Panc1 (cell line): ENCODE data around the gene CNKSR3. TPM values are rescaled to one million over a fixed set of nuclear protein-coding genes. Genes with fewer than 3 reads are reported as not detected.

Experiments
- ATAC-seq: fragments of 200-7000 bp; cut with Tn5 transposase; 2 replicates; pipeline ENCODE4 v1.9.1; 2020; ENCODE audit warnings: mild to moderate bottlenecking, moderate library complexity
- BruUV-seq: library from RNA; stranded (reverse); fragments of 400-500 nt; replicated peaks from 2 replicates; lab custom pipeline; 2021; lab: Mats Ljungman, UMichigan
- CTCF ChIA-PET: fragments of 300-600 bp; sonication (Branson Sonifier 250); formaldehyde crosslinking; loops from one replicate; lab custom pipeline; 2022; ENCODE audit warnings: antibody characterized with exemption; lab: Charles Lee
- POLR2A ChIA-PET: fragments of 300-600 bp; sonication (Branson Sonifier 250); formaldehyde crosslinking; loops from one replicate; lab custom pipeline; 2022; ENCODE audit warnings: antibody characterized with exemption; lab: Charles Lee
- DNase-seq: peaks from one replicate; pipeline ENCODE4 v3.0.0-alpha.2; 2010; ENCODE audit warnings: low read depth, low spot score
- H3K27ac ChIP-seq: 2 replicates; pipeline ENCODE4 v1.5.1; 2011; ENCODE audit warnings: mild to moderate bottlenecking, low read length, inconsistent platforms
- H3K27me3 ChIP-seq: fragments of 200-500 bp; sonication (Bioruptor generic); 2 replicates; pipeline ENCODE4 v1.6.0; 2014; ENCODE audit warnings: low read length, inconsistent platforms; ENCODE audit not compliant: control insufficient read depth, insufficient read depth
- H3K36me3 ChIP-seq: fragments of 200-500 bp; sonication (Bioruptor generic); 2 replicates; pipeline ENCODE4 v1.5.1; 2014; ENCODE audit warnings: inconsistent platforms, mild to moderate bottlenecking, low read length, moderate library complexity; ENCODE audit not compliant: control insufficient read depth, insufficient read depth
- H3K4me1 ChIP-seq: 2 replicates; pipeline ENCODE4 v1.5.1; 2011; ENCODE audit warnings: inconsistent platforms, mild to moderate bottlenecking, low read length, moderate library complexity; ENCODE audit not compliant: control insufficient read depth, insufficient read depth
- H3K4me3 ChIP-seq, 2 experiments: 2 replicates each; pipeline ENCODE4 v1.5.1; 2011 to 2012; ENCODE audit warnings: low read depth in 2 of 2, low read length in 2 of 2, mild to moderate bottlenecking in 2 of 2, inconsistent platforms in 1 of 2, moderate library complexity in 1 of 2
- H3K9me3 ChIP-seq: fragments of 200-500 bp; sonication (Bioruptor generic); 2 replicates; pipeline ENCODE4 v1.5.1; 2014; ENCODE audit warnings: low read depth, mild to moderate bottlenecking, inconsistent platforms, low read length, moderate library complexity; ENCODE audit not compliant: control insufficient read depth, insufficient read depth
- POLR2AphosphoS5 ChIP-seq: IDR thresholded peaks from 2 replicates; pipeline ENCODE4 v1.6.1; 2012; ENCODE audit warnings: mild to moderate bottlenecking, low read depth, low read length, moderate library complexity
- SIN3A ChIP-seq: IDR thresholded peaks from 2 replicates; pipeline ENCODE4 v1.6.1; 2012; ENCODE audit warnings: low read depth, mild to moderate bottlenecking, low read length, moderate library complexity, borderline replicate concordance; ENCODE audit not compliant: insufficient read depth
- TCF7L2 ChIP-seq: IDR thresholded peaks from 2 replicates; pipeline ENCODE4 v1.6.1; 2011; ENCODE audit warnings: mild to moderate bottlenecking, low read depth, low read length, inconsistent platforms
- in situ Hi-C: cut with HindIII; loops from 2 replicates; pipeline ENCODE4 v1.10.0; 2016; ENCODE audit warnings: low sequenced_read_pairs, low pct_unique_long_range_greater_than_20kb
- intact Hi-C: fragments of 100-400 bp; cut with micrococcal nuclease; formaldehyde crosslinking; loops from one replicate; pipeline ENCODE4 v1.10.0; 2022; ENCODE audit not compliant: unreplicated experiment
- total RNA-seq: library from RNA; stranded (reverse); gene quantifications from one replicate; pipeline ENCODE4 v1.2.1, GENCODE V29; 2021; ENCODE audit not compliant: unreplicated experiment
- TF ChIP-seq, protein P1 (sequence below): fragments of 450-650 bp; IDR thresholded peaks from 2 replicates; pipeline ENCODE4 v1.5.1; 2017; ENCODE audit warnings: mild to moderate bottlenecking
- TF ChIP-seq, protein P2 (sequence below), 2 experiments: IDR thresholded peaks; 2 replicates each; pipeline ENCODE4 v1.6.1; 2011 to 2012; ENCODE audit warnings: low read depth in 2 of 2, control low read depth in 1 of 2, low read length in 1 of 2, mild to moderate bottlenecking in 1 of 2, moderate library complexity in 1 of 2; ENCODE audit not compliant: insufficient read depth in 1 of 2

The CNKSR3 gene
- total RNA-seq, 1 experiment from 2014 or later: 18.2 TPM

DNA sequence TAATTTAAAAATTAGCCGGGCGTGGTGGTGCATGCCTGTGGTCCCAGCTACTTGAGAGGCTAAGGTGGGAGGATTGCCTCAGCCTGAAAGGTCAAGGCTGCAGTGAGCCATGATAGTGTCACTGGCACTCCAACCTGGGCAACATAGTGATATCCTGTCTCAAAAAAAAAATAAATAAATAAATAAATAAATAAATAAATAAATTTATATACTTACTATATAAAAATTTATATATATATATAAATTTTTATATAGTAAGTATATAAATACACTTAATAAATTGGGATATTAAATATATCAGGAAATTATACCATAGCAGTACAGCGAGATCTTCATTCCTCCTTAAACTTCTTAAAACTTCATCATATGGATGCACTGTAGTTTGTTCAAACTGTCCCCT lies 130.9 kb downstream of the CNKSR3 start:
- DNase-seq (no peak), ATAC-seq (no peak)
- in situ Hi-C loops (no loop called here), intact Hi-C loops (no loop called here)
- no peak for TF ChIP-seq POLR2AphosphoS5
- TF ChIP-seq SIN3A: no peak
- TF ChIP-seq, protein P1, sequence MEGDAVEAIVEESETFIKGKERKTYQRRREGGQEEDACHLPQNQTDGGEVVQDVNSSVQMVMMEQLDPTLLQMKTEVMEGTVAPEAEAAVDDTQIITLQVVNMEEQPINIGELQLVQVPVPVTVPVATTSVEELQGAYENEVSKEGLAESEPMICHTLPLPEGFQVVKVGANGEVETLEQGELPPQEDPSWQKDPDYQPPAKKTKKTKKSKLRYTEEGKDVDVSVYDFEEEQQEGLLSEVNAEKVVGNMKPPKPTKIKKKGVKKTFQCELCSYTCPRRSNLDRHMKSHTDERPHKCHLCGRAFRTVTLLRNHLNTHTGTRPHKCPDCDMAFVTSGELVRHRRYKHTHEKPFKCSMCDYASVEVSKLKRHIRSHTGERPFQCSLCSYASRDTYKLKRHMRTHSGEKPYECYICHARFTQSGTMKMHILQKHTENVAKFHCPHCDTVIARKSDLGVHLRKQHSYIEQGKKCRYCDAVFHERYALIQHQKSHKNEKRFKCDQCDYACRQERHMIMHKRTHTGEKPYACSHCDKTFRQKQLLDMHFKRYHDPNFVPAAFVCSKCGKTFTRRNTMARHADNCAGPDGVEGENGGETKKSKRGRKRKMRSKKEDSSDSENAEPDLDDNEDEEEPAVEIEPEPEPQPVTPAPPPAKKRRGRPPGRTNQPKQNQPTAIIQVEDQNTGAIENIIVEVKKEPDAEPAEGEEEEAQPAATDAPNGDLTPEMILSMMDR: no peak
- TF ChIP-seq TCF7L2: no peak
- TF ChIP-seq, protein P2, sequence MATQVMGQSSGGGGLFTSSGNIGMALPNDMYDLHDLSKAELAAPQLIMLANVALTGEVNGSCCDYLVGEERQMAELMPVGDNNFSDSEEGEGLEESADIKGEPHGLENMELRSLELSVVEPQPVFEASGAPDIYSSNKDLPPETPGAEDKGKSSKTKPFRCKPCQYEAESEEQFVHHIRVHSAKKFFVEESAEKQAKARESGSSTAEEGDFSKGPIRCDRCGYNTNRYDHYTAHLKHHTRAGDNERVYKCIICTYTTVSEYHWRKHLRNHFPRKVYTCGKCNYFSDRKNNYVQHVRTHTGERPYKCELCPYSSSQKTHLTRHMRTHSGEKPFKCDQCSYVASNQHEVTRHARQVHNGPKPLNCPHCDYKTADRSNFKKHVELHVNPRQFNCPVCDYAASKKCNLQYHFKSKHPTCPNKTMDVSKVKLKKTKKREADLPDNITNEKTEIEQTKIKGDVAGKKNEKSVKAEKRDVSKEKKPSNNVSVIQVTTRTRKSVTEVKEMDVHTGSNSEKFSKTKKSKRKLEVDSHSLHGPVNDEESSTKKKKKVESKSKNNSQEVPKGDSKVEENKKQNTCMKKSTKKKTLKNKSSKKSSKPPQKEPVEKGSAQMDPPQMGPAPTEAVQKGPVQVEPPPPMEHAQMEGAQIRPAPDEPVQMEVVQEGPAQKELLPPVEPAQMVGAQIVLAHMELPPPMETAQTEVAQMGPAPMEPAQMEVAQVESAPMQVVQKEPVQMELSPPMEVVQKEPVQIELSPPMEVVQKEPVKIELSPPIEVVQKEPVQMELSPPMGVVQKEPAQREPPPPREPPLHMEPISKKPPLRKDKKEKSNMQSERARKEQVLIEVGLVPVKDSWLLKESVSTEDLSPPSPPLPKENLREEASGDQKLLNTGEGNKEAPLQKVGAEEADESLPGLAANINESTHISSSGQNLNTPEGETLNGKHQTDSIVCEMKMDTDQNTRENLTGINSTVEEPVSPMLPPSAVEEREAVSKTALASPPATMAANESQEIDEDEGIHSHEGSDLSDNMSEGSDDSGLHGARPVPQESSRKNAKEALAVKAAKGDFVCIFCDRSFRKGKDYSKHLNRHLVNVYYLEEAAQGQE (IDR thresholded peaks at IDR 0.05; ENCODE audit: insufficient read depth in 1 of 2, low read depth in 2 of 2, low read length in 1 of 2): no peak
- H3K27me3 ChIP-seq: no peaks in the 10 kb centered on the region
- H3K27ac ChIP-seq: no peak overlapping the region
- CTCF ChIA-PET: no interaction called here
- BruUV-seq: no TSS peak
- H3K4me3 ChIP-seq: no peak overlapping the region
- H3K4me1 ChIP-seq: peaks cover 2% of the 10 kb centered on the region; the same call in 1 of the 2 replicates
- POLR2A ChIA-PET: no interaction called here
- H3K9me3 ChIP-seq: no peaks in the 10 kb centered on the region
- H3K36me3 ChIP-seq: no peaks in the 10 kb centered on the region

DNA sequence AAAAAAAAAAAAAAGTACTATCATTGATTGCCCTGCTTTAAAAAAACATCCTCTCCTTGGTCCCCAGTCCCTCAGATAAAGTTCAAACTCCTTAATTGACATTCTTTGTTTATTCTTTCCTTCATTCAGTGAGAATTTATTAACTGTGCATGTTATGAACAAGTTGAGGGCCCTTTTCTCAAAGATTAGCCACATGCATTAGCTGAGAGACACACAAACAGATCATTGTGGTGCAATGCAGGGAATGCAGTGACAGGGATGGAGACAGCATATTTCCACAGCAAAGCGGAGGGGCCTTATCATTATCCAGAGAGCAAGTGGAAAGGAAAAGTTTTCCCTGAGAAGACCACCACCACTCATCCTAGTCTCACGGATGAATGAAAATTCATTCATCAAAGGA lies 132.0 kb downstream of the CNKSR3 start:
- ATAC-seq (no peak), DNase-seq (no peak)
- Histone ChIP-seq H3K4me1 (peaks cover 2% of the 10 kb centered on the region; the same call in 1 of the 2 replicates), H3K4me3 (no peak overlapping the region), H3K27ac (no peak overlapping the region), H3K27me3 (no peaks in the 10 kb centered on the region), H3K36me3 (no peaks in the 10 kb centered on the region), H3K9me3 (no peaks in the 10 kb centered on the region)
- TF ChIP-seq POLR2AphosphoS5: no peak
- no peak for TF ChIP-seq SIN3A
- TF ChIP-seq, protein P2 (IDR thresholded peaks at IDR 0.05; ENCODE audit: insufficient read depth in 1 of 2, low read depth in 2 of 2, low read length in 1 of 2): no peak
- no peak for TF ChIP-seq TCF7L2
- TF ChIP-seq, protein P1: no peak
- in situ Hi-C loops: no loop called here
- ChIA-PET CTCF (no interaction called here), POLR2A (interaction anchor here (0.7 kb wide), 1 partner anchor 395 kb away, joined by 8 read pairs; no protein-coding TSS in a partner anchor)
- BruUV-seq: no TSS peak
- intact Hi-C loops: no loop called here
